DMS153 treated with DMSO at 0.1 percent for 48 hours (cell line): ENCODE results near the gene NOC4L.

Experiments used
- DNase-seq: peaks from one replicate; lab custom pipeline; 2025; ENCODE audit not compliant: unreplicated experiment; lab: John Stamatoyannopoulos, UW

NOC4L gene

DNA sequence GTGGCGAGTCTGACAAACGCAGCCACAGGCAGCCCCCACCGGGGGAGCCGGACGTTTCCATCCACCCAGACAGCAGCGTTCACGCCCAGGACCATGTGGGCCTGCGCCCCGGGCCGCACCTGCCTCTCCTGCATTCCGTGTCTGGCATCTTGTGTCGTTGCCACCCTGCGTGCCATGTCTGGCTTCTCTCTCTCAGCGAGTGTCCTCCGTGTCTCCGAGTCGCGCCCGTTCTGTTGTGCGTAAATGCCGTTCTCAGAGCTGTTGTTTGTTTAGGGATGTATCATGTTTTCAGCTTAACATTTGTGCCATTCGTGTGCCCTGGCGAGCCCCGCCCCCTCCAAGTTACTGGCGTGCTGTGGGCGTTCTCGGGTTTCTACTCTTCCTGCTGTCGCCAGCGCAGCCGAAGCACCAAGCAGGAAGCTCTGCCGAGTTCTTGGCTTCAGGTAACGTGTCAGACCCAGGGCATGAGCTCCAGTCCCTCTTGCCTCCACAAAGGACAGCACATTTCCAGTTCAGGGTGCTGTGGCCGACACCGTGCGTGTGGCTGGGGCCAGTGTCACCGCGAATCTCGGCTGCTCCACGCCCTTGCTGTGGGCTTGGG, 34.6 kb downstream of the NOC4L start:
- DNase-seq, result peak; percentile 58

DNA sequence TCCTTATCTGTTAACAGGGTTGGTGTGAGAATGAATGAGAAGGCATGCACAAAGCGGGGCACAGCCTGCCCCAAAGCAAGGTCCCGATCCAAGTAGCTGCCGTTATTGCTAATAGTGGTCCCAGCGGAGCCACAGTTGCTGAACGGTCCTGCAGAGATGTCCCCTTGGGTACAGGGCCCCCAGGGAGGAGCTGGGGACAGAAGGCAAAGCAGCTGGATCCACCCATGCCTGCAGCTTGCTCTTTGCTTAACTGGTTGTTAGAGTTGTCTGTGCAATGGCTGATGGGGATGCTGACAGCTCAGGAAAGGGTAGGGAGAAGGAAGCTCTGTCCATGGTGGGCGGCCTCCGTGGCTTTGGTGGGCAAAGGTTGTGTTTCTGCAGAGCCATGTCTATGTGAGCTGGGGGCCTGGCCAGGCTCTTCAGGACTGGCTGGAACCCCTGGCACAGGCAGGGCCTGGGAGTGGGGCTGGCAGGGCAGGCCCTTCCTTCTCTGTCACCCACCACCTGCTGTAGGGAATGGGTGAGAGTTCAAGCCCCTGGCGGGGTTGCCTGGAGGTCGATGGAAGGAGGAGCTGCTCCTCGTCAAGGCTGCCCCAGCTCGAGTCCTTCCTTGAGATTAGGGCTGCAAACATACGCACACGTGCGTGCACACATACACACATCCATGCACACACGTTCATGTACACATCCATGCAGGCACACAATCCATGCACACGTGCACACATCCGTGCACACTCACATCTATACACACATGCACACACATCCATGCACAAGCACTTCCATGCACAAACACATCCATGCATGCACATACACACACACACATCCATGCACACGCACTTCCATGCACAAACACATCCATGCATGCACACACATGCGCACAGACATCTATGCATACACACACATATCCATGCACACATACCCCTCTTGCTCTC, 35.4 kb downstream of the NOC4L start:
- DNase-seq, result no peak

DNA sequence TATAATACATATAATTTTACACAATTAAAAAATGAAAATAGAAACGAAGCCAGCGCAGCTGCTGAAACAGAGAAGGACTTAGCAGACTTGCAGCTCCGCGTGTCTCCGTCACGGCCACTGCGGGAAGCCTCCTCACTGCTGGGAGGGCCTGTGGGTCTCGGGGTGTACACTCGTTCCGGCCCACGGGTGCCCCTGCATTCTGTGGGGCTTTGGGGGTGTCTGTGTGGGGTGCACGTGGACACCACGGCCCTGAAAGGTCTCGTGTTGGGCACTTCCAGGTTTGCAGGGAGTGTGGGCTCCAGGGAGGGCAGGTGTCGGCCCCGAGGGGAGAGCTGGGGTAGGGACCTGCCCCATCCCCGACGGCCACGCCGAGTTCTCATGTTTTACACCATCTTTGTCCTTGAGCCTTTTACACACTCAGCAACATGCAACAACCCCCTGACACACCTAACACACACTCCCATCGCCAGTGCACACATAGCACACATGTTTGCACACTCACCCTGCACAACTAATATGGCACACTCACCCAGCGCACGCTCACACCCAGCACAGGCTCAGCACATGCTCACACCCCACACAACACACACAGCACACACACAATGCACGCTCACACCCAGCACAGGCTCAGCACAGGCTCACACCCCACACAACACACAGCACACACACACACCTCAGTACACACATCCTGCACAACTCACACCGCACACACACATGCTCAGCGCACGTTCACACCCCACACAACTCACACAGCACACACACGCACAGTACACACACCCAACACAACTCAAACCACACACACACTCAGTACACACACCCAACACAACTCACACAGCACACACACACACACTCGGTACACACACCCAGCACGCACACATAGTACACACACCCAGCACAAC, 36.6 kb downstream of the NOC4L start:
- DNase-seq, result no peak

DNA sequence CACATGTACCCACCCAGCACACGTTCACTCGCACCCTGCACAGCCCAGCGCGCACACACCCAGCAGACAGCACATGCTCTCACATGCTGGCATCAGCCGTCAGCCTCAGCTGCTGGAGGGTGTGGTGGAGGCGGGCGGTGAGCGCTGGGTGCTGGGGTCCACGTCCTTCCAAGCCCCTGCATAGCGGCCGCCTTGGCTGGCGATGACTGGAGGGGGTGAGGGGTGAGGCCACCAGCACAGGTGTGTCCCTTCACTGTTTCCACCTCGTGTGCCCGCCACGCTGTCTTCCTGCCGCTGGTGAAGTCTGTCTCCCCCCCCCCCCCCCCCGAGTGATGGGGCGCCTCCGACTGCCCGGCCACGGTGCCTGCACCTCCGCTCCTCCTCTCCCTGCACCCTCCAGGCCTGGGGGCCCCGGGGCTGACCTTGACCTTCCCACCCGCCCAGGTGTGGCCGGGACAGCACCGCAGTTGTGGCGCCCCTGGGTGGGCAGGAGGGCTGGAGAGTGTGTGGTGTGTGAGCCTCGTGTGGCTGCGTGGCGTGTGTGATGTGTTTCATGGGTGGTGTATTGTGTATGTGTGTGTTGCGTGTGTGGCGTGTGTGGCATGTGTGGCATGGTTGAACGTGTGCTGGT, 37.4 kb downstream of the NOC4L start:
- DNase-seq, result no peak

DNA sequence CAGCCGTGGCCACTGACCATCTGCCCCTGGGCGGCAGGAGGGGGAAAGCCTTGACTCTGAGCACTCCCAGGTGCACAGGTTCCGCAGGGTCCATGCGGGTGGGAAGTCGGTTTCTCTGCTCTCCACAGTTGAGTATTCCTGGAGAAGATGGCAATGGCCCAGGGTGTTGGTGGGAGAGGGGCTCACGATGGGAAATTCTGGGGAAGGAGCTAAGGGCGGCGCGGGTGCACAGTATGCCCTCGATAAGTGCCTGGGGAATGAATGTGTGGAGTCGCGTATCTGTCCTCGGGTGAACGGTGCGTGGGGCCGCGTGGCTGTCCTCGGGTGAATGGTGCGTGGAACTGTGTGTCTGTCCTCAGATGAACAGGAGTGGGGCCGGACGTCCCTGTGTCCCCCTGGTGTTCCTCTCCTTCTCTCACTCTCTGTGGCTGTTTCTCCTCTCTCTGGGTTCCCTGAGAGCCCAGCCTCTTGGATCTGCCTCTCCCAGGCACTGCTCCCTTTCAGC, 38.0 kb downstream of the NOC4L start:
- no peak for DNase-seq

DNA sequence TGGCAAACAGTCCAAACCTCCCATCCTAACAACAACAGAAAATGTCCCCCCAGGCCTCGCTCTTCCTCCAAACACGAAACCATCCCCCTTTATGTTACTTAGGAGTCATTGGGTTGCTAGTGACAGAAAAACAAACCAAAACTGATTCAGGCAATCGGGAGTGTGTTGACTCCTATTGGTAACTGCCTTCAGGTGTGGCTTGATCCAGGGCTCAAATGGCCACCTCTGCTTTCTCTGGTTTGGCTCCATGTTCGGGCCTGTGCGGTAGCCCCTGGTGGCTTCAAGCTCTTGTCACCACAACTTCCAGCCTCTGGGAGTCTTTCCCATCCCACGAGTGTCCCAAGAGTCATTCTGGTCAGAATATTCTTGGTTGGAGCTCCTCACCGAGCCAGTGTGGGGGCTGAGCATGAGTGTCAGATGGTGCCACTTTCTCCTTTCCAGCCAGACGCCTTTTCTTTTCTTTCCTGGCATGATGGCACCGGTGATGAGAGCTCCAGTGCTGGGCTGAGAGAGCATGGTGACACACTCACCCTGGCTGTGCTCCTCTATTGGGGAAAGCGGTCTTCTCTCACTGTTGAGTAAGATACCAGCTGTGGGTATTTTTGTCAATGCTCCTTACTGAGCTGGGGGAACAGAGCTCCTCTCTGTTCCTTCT, 38.6 kb downstream of the NOC4L start:
- DNase-seq, result no peak

DNA sequence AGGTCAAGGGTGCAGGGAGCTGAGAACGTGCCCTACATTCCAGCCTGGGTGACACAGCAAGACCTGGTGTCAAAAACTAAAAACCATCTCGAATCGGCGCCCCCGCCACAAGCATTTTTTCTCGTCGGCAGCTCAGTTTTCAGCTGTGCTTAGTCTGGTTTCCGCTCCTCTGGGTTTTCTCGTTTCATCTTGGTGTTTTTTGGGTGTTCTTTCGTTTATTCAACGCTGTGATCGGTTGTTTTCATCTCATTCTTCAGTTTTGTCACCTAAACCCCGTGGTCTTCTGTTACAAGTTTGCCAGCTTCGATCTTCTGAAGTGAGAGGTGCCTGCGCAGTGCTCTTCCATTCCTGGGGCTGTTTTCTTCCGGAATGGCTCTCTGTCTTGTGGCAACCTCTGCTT, 41.4 kb downstream of the NOC4L start:
- no peak for DNase-seq

DNA sequence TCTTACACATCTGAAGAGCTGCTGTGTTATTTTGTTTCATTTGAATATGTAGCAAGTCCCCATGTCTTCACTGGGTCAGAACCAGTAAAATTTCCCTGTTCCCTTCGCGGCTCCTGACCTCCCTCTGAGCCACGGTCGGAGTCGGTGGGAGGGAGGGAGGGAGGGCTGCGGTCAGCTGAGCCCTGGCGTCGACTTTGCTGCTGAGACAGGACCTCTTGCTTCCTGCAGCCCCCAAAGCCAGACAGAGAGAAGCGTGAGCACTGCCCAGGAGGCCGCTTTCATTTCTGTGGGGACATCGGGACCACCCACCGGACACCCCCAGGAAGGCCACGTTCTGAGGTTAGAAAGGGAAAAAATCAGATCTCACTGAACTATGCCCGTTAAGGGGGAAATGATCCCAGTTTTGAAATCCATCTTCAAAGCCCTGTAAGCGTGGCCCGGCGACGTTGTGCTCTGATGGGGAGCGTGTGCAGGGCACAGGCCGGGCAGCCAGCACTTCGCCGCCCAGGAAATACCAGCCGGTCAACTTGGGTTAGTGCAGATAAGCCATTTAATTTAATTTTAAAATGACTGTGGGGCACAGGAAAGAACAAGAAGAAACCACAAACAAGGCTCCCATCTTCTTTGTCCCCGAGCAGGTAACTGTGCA, 42.1 kb downstream of the NOC4L start:
- DNase-seq, result no peak

DNA sequence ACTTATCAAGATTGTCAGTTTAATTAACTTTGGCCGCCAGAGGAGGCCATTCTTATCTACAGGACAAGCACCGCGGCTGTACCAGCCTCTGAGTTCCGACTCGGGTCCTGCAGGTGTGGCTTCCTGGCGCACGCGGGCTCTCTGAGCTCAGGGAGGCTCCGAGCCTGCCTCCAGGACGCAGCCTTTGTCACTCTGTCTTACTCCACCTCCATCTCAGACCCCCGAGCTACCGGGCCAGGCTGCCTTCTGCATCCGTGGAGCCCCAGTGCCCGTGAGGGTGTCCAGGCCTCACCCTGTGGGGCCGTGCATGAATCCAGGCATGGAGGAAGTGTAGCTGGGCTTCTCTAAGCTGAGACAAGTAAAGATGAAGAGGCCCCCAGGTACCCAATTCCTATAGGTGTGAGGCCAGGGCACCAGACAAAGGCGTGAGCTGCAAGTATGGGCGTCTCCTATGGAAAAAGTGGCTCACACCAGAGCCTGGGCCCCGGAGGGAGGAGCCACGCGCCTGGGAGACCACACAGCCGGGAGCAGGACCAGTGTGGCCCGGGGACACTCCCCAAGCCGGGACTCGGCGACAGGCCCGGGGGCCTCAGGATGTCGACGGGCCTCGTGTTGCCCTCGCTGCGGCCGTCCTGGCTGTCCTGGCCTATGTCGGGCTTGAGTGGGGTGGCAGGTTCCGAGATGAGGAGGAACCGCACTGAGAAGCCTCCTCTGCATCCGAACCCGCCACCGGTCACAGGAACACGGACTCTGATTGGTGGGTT, 42.8 kb downstream of the NOC4L start:
- no peak for DNase-seq

DNA sequence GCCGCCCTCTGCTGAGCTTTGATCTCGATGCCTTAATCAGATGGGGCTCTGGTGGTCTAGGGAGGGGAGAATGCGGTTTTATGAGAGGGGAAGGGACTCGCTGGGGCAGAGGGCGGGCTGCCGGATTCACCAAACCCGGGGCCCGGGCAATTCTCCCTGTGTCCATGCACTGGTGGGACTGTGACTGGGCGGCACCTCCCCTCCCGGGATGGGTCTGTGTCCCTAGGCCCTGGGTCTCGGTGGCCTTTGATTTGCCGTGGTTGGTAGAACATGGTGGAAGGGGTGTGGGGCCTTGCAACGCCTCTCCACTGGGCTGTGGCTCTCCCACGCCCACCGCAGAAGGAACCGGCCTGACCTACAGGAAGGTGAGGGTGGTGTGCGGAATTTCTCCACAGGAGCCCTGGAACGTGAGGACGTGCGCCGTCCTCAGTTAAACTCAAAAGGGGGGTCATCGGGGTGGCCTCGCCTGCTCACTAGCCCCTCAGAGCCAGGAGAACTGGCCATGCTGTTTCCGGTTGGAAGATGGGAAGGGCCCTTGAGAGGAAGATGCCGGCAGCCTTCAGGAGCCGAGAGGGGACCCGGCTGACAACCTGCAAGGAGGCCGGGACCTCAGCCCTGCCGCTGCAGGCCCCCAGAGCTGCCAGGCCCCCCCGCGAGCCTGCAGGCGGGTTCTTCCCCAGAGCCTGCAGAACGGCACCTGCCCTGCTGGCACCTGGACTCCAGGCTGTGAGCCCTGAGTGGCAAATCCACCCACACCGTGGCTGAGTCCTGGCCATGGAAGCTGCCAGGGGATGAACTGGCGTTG, 43.6 kb downstream of the NOC4L start:
- no peak for DNase-seq

DNA sequence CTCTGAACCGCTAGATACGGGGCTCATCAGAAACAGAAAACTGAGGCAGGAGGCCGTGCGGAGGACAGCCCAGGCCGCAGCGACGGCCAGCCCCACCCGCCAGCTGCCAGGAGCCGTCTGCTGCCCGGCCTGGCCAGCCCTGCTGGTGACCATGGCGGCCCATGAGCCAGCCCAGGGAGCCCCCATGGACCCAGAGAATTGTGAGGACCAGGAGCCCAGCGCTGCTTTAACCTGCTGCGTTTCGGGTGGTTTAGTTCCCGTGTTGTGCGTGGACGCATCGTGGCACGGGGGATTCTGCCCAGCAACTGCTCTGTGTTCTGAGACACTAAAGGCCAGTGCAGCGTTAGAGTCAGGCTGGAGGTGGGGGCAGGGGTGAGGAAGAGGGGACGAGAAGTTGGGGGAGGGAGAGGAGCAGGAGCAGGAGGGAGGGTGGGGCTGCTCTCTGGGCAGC, 44.2 kb downstream of the NOC4L start:
- DNase-seq, result no peak

DNA sequence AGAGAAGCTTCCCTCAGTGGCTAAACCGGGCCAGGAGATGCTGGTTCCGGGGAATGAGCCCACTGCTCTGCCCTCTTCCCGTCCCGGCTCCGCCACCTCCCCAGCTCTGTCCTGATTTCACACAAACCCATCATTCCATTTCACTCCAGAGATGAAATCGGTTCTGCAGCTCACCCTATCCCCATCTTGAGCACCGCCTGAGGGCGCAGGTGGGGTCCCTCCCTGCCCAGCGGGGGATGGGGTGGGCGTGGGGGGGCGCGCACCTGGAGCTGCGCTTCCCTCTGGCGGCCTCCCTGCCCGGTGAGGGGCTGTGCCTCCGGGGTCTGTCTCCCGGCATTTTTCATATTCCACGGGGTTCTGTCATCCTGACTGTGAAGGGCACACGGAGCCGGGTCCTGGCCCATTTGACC, 44.7 kb downstream of the NOC4L start:
- no peak for DNase-seq

DNA sequence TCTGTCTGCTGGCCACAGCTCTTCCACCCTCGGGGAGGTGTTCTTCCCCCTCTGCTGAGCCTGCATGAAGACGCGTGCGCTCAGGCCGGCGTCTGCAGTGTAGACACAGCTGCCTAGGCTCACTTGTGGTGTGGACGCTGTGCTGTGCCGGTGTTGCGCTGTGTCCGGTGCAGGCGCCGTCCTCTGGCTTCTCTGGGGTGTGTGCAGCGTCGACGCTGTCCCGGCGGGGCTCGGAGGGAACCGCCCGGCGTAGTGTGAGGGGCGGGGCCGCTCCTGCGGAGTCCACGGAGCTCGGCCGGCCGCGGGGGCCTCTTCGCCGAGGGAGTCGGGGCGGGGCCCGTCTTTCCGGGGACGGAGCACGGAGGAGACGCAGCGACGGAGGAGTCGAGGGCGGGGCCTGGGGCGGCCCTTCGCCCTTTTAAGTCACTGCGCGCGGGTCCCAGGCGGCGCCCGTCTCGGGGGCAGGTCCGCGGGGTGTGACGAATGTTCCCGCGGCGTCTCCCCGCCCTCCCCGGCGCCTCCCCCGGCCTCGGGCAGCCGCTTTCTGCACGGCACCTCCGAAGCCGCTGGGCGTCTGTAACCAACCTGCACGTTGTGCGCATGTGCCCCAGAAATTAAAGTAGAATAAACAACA, 45.2 kb downstream of the NOC4L start:
- DNase-seq, result peak; percentile 74

DNA sequence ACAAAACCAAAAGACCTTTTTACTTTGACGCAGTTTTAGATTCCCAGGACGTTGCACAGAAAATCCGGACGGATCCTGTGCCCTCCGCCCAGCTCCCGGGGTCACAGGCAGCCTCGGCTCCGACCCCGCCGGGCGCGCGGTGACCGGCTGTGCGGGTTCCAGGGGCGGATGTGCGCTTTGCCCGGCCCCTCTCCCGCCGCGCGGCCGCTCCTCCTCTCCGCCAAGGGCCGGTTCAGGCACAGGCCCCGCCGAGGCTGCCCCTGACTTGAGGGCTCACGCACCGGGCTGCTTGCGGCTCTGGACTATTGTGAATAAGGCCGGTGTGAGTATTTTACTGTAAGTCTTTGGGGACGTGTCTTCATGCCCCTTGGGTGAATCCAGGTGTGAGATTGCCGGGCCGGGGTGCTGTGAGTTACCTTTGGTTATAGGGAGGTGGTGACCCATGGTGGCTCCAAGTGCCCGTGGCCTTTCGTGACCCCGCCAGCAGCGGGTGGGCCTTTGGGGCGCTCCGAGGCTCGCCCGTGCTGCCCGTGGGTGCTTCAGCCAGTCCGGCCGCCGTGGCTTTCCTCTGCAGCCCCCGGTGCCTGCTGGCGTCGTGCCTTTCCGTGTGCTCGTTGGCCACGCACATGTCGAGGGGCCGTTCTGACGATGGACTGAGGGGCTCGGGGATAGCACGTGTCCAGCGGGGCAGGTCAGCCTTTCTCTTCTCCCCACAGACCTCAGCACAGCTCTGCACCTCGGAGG, 45.9 kb downstream of the NOC4L start:
- DNase-seq, result no peak

DNA sequence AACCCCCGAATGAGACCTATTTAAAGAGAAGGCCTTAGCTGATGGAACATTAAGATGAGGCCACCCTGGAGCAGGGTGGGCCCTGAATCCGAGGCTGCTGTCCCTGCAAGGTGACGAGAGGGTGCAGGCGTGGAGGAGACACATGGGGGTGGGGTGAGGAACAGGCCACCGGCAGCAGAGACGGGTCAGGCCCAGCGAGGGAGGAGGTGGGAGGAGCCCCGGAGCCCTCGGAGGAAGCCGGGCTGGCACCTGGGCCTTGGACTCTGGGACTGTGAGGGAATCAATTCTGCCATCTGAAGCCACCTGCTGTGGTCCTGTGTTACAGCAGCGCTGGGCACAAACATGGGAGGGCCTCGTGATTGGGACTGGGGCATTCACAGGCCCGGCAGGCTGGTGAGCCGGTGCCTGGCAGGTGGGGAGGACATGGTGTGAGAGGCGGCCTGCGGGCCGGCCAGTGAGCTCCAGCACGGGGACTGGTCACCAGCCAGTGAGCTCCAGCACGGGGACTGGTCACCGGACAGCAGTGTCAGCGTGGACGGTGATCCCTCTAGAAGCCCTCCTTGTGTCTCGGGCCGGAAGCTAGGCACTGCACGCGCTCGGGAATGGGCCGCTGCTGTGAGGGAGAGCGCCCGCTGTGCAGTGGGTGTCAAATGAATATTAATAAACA, 46.7 kb downstream of the NOC4L start:
- no peak for DNase-seq

DNA sequence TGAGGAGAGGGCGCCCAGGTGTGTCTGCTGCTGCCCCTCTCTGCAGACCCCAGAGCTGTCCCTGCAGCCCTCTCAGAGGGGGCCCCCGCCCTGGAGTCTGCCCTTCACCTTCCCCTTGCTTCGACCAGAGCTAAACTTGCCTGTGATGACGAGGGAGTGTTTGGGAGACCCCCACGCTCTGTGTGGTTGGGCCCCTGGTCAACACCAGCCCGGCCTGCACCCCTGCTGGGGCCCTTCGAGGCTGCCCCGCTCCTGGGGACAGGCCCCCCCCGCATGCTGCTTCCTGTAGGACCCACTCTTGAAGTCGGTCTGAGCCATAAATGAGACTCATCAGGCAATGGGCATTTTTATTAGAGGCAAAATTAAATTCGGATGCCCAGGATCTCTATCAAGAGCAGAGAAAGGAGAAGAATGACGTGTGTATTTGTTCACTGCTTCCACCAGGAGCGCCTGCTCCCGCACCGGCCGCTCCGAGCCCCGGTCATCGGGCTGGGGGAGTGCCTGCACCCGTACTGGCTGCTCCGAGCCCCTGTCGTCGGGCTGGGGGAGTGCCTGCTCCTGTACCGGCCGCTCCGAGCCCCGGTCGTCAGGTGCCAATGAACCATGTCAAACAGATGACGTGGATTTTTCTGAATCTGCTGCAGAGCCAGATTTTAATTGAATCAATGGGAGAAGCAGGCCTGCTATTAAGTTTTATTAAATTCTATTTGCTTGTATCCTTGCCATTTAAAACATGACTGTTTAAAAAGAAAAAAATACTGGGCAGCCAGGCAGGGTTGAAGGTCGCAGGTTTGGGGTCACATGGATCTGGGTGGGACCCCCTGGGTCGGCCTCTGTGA, 47.7 kb downstream of the NOC4L start:
- DNase-seq, result no peak
